Measurements from ENCODE around the gene RND2. TPM values are rescaled to one million over a fixed set of nuclear protein-coding genes. Genes with fewer than 3 reads are reported as not detected.

The RND2 gene
- total RNA-seq, 1 donor, result 0.45 TPM

DNA sequence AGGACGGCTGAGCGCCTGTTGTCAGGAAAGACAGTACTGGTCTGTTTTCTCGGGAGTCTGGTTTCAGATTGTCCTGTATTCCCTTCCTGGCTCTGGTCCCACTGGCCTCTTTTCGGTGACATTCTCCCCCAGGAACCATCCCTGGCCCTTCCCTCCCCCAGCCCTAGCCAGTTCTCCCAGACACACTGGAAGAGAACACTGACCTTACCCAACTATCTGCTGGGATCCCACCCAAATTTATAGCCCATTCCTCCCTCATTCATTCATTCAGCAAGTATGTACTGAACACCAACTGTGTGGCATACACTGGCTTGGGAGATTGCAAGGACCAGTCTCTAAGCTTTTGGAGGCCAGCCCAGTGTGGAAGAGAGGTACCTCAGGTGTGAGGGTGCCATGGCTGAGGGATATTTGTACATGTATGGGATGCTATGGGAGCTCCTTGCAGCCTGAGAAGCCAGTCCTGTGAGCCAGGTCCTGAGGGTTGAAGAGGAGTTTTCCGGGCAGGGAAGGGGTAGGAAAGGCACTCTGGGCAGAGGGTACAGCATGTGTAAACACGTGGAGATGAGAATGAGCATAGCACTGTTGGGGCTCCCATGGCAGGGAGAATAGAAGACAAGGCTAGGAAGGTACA is 5.2 kb downstream of the RND2 start:
- TF ChIP-seq, protein P1, sequence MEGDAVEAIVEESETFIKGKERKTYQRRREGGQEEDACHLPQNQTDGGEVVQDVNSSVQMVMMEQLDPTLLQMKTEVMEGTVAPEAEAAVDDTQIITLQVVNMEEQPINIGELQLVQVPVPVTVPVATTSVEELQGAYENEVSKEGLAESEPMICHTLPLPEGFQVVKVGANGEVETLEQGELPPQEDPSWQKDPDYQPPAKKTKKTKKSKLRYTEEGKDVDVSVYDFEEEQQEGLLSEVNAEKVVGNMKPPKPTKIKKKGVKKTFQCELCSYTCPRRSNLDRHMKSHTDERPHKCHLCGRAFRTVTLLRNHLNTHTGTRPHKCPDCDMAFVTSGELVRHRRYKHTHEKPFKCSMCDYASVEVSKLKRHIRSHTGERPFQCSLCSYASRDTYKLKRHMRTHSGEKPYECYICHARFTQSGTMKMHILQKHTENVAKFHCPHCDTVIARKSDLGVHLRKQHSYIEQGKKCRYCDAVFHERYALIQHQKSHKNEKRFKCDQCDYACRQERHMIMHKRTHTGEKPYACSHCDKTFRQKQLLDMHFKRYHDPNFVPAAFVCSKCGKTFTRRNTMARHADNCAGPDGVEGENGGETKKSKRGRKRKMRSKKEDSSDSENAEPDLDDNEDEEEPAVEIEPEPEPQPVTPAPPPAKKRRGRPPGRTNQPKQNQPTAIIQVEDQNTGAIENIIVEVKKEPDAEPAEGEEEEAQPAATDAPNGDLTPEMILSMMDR (IDR thresholded peaks at IDR 0.05; ENCODE audit: insufficient read depth, low read length), result no peak
- DNase-seq (ENCODE audit: low read depth), result no peak
- H3K4me3 ChIP-seq (ENCODE audit: low read depth, low read length), result no peak overlapping the region

DNA sequence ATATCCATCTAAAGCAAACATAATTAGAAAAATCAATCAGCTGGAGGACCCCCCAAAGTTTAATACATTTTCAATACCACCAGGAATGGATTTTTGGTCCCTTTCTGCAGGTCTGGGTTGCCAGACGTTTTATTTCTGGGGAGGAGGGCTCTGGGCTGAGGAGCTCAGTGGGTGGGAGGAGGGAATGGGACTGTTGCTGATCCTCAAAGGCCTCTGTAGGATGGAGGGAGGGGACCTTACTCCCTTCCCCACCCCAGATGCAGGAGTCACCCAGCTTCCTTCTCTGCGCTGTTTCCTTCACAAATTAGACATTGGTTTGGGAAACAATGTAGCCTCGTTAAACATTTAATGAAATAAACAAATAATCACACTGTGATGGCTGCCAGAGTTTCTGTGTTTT is 6.6 kb downstream of the RND2 start:
- TF ChIP-seq, protein P1 (IDR thresholded peaks at IDR 0.05; ENCODE audit: insufficient read depth, low read length), result no peak
- no peak overlapping the region for H3K4me3 ChIP-seq (ENCODE audit: low read depth, low read length)
- no peak for DNase-seq (ENCODE audit: low read depth)

DNA sequence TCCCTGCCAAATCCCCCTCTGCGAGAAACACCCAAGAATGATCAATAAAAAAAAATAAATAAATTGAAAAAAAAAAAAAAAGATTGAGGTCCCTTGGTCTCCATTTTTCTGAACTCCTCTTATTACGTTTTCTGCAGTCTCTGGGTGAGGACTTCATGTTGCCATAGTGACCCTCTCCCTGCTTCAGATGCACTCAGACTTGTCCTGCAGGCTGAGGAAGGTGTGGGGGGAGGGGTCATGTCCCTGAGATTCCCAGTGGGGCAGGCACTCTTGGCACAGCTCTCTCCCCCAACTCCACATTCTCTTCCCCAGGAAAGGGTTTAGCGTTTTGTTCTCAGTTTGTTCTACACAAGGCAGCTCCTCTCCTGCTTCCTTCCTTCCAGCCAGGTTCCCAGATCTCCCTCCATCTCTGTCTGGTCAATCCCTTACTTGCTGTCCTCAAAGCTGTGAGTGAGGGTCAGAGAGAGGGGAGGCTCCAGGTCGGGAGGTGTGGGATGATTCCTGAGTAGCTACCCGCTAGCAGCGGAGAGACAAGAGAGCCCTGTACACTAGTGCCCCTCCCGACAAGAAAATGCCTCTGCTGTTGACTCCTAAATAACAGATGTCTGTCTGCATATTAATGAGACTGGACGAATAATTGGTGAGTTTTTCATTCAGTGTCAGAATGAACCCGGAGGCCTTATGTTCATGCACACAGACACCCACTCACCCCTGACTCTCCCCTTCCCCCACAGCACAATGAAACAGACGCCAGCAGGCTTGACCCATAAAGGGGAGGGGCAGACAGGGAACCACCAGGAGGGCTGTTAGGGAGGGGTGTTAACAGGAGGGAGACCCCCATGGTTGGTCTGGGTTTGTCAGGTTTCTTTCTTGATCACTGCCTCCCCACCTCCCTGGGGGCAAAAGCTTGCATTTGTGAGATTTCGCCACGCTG is 9.2 kb downstream of the RND2 start:
- TF ChIP-seq, protein P1 (IDR thresholded peaks at IDR 0.05; ENCODE audit: insufficient read depth, low read length), result no peak
- no peak for DNase-seq (ENCODE audit: low read depth)
- no peak overlapping the region for H3K4me3 ChIP-seq (ENCODE audit: low read depth, low read length)

DNA sequence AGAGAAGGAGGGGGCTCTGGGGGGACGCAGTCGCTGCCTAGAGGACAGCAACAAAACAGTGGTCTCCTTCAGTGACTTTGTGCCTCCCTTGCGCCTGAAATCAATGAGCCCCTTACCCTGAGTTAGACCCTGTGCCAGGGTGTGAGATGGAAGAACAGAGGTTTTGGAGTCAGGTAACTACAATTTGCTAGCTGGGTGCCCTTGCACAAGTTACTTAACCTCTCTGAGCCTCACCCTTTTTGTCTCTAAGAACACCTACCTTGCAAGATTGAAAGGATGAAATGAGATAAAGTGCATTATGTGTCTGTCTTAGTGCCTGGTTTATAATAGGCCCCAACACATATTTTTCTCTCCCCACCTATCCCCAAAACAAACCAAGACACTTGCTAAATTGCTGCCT is 9.9 kb downstream of the RND2 start:
- no peak overlapping the region for H3K4me3 ChIP-seq (ENCODE audit: low read depth, low read length)
- no peak for DNase-seq (ENCODE audit: low read depth)
- TF ChIP-seq, protein P1 (IDR thresholded peaks at IDR 0.05; ENCODE audit: insufficient read depth, low read length), result no peak

GRCh38 chr17:43039646-43040045 is 14.6 kb downstream of the RND2 start:
- TF ChIP-seq, protein P1 (IDR thresholded peaks at IDR 0.05; ENCODE audit: insufficient read depth, low read length), result no peak
- H3K4me3 ChIP-seq (ENCODE audit: low read depth, low read length), result no peak overlapping the region
- DNase-seq (ENCODE audit: low read depth), result no peak

DNA sequence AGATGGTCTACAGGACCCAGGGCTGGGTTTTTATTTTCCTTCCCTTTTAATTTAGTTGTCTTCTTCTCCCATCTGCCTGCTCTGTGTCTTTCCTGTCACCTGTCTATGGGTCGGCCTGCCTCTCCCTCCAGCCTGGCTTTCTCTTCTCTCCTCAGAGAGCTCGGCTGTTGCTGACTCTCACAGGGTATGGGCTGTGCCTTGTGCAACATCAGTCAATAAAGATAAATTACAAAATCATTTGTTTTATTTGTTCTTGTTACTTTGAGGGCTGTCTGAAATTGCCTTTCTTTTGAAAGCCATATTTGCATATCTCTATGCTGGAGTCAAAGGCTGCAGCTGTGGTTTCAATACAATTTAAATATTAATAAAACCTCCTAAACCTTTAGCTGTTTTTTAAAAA is 15.6 kb downstream of the RND2 start:
- DNase-seq (ENCODE audit: low read depth), result no peak

More for the DNA sequence above, 15.6 kb downstream of the RND2 start:
- no peak overlapping the region for H3K4me3 ChIP-seq (ENCODE audit: low read depth, low read length)
- TF ChIP-seq, protein P1 (IDR thresholded peaks at IDR 0.05; ENCODE audit: insufficient read depth, low read length), result no peak
